Fibroblast of skin of left quadriceps (primary cell): ENCODE data around the gene AUTS2.

ENCODE experiments used
- DNase-seq, 2 experiments: peaks; one replicate each; pipeline ENCODE4 v3.0.0-alpha.2; 2013; ENCODE audit warnings: low read depth in 2 of 2

AUTS2 gene

DNA sequence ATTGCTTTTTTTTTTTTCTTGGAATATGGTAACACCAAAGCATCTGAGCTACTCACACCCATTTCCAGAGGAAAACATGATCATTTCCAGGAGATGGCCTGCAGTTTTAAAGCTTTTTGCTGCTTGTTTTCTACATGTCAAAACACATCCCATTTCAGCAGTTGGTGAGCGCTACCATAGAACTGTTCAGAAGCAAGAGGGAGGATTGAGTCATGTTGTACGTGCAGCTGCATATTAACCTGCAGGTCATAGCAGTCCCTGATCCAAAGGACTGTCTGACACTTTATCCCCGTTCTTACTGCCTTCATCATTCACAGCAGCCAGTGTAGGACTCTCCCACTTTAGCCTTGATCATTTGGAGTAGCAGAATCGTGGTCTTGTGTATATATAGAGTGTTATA lies 124.6 kb downstream of the AUTS2 start:
- DNase-seq = no peak

DNA sequence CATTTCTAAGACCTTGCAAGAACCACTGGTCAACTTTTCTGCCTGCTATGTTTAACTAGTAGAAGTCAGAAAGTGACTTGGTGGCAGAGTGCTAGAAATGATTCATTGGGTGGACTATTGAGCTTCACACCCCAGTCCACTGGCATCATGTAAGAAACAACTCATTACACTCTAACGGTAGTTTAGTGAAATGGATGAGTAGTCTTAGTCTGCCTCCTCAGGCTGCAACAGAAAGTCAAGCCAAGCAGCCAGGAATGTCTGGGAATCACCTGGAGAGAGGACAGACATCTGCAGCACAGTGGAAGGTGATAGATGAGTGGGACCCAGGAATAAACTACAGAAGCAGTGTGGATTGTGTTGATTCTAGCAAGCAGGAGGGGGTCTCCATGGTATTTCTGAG lies 125.4 kb downstream of the AUTS2 start:
- no peak for DNase-seq

DNA sequence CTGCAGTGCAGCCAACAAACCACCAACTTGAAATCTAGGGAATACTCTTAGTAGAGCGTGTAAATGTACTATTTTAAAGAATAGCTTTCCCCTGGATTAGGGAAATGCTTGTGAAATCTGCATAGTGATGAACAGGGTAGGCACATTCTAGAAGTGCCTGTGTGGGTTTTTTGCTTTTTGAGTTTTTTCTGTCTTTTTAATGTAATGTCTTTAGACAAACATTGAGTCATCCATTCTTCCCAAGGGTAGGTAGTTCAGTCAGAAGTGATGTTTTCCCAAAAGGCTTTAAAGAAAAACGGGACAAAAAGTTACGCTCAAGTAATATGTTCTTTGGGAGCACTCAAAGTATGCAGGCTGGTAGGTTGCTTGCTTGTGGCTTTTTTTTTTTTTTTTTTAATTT lies 130.0 kb downstream of the AUTS2 start:
- peak in 1 of 2 experiments; percentile 28 for DNase-seq

DNA sequence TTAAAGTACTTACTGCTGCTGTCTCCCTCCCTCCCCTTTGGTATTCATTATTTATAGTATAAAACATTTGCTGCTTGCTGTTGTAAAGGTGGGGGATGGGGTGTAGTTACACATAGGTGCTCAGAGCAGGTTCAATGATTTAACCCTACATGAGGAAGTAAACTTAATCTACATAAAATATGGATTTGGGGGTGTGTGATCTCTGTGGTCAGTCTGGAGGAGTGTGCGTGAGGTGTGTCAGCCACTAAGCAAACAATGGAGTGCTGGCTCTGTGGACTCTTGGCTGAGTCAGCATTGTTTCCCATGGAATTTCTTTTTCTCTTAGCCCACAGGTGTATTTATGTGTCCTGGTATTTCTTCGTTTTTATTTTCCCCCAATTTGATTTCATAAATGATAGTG lies 133.9 kb downstream of the AUTS2 start:
- no peak for DNase-seq

DNA sequence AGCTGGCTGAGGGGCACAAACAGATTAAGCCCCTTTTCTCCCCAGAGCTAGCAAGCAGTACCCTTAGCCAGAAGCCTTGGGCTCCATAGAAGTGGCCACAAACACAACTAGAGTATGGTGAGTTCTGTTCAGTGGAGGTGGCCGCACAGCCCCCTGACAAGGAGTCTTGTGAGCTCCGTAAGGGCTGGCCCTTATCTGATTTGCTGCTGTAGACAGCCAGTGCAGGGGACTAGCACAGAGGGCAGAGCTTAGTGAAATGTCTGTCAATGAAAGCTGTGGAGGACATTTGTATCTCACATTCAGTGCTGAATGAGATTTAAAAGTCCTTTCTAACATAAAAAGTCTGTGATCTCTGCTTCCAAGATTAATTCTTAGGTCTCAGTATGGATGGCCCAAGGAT lies 137.3 kb downstream of the AUTS2 start:
- DNase-seq = no peak

DNA sequence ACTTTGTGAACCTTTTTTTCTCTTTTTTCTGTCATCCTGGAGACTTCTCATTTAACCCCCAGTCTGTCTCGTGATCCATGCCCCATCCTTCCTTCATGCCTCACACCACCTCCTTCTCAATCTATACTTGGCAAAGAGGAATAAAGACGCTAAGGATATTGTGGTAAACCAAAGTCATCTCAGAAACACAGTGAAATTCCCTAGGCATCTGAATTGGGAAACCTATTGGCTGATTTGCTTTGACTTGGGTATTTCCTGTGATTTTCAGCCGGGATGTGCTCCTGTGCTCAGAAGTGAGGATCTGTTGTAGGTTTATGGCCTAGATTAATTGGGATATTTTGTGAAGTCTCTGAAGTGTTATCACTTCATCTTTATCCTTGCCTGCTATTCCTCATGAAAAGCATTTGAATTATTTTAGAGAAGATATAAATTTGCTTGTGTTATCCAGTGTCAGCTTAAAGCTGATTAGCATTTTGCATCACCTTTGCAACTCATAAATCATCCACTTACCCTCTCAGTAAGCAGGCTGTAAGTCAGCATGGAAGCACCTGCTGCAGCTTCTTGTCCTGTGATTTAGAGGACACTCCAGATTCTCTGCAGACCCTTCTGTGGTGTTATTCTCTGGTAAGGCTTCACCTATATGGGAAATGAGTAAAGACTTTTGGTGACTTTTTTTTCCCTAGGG lies 138.0 kb downstream of the AUTS2 start:
- no peak for DNase-seq

DNA sequence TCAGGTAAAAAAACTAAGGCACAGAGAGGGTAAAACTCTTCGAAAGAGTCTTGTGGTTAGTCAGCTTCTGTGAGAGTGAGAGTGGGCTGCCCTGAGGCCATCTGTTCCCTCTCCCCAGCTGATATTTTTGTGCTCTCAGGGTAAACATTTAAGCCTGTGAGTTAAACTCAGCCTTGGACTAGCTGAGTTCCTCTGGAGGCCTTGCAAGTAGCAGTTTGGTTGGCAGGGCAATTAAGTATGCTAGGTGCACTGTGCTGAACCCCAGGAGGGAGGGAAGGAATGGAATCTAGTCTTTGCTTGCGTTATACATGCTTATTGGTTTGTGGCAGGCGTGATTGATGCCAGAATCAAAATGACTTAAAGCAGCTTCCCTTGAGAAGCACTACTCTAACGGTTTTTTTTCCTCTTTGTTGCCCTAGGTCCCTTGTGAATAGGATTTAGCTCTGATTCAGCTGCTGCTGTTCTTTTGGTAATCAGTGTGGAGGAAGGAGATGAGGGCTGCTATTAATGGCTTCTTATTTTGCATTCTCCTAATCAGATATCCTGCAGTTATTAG lies 140.2 kb downstream of the AUTS2 start:
- peak; percentile 29 to 33 for DNase-seq

DNA sequence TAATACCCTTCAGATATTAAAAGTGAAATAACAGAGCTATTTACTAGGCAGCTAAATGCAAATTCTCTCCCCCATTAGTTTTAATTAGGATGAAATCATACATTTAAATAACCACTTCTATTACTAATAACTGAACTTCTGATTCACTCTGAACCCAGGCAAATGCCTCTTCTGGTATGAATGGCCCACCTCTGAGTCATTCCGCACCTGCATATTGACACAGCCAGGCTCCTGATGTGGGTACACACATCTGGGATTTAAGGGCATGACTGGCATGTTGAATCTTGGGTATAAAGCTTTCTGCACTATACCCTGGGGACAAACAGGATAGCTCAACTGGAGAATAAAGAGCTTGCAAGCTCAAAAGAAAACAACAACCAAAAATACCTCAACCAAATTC lies 140.9 kb downstream of the AUTS2 start:
- DNase-seq = no peak

DNA sequence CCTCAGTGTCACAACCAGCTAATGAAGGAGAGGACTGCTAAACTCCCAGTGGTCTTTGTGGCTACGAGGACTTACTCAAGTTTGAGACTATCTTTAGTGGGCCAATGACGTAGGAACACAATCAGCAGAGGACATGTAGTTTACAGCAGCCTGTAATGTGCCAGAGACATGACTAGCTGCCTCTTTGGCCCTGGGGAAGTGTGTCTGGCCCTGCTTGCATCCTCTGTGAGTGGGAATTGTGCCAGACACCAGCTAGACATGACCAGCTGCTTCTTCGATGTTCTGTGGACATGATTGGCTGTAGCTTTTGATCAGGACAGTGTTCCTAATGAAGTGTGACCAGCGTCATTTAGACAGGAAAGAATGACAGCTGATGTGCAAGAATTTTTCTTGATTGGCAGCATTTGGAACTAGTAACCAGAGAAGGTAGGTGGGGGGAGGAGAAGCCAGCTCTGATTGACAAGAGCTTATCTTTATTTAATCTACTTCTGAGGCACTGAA lies 141.7 kb downstream of the AUTS2 start:
- DNase-seq = no peak

DNA sequence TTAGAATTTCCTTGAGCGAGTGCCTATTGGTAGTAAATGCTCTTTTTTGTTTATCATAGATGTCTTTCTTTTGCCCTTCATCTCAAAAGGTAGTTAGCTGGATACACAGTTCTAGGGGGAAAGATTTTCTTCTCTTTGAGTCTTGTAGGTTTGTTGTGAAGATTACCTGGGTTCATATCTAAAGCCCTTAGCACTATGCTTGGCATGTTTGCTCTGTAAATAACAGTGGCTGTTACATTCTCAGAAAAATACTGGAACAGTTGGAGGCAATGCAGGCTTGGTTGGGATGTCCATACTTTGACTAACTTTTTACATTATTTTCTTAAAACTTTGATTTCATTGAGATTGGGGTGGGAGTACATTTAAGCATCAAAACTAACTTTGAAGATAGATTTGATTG lies 144.0 kb downstream of the AUTS2 start:
- DNase-seq = no peak

DNA sequence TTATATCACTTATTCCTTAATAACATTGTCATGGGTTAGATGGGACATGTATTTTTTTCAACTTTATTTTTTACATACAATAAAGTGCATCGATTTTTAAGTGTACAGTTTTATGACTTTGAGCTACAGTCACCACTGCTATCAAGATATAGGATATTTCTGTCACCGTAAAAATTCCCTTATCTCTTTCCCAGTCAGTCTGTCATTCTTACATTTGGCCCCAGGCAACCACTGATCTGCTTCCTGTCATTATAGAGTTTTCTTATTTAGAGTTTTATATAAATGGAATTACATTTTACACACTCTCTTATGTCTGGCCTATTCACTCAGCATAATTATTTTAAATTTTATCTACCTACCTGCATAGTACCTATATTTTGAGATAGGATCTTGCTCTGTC lies 145.2 kb downstream of the AUTS2 start:
- DNase-seq = no peak

DNA sequence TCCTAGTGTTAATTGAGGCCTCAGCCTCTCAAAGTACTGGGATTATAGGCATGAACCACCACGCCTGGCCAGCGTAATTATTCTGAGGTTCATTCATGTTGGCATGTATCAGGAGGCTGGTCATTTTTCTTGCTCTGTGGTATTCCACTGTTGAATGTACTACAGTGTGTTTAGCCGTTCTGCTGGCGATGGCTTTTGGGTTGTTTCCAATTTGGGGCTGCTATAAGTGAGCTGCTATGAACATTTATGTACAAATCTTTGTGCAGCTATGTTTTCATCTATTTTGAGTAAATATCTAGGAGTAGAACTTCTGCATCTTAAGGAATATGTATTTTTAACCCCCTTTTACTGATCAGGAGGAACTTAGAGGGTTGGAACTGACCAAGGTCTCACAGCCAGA lies 145.8 kb downstream of the AUTS2 start:
- no peak for DNase-seq

DNA sequence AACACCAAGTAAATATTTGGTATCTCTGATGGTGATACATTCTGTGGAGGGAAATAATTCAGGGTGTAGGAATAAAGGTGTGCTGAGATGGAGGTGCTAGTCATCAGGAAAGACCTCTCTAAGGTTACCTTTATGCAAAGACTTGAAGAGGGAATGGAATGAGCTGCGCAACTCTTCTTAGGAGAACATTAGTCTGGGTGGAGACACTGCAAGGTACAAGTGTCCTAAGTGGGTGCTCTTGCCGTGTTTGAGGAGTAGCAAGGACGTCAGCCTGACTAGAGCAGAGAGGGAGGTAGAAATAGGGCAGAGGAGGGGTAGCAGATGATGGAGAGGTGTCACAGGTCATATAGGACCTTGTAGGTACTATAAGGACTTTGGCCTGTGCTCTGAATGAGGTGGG lies 148.1 kb downstream of the AUTS2 start:
- DNase-seq = no peak

DNA sequence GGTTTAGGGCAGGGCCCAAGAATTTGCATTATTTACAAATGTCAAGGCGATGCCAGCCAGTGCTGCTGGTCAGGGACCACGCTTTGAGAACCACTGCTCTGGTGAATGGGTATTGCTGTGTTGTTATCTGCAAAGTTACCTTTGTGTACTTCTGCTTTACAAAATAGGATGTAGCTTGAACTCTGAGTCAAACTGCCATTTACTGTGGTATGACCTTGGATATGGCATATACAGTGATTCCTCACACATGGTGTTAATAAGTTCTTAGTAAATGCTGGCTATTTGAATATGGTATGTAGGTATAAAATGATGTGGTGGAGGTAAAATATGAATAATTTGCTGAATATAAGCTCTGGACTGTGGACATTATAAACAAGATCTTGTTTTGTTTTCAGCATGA lies 148.9 kb downstream of the AUTS2 start:
- no peak for DNase-seq

DNA sequence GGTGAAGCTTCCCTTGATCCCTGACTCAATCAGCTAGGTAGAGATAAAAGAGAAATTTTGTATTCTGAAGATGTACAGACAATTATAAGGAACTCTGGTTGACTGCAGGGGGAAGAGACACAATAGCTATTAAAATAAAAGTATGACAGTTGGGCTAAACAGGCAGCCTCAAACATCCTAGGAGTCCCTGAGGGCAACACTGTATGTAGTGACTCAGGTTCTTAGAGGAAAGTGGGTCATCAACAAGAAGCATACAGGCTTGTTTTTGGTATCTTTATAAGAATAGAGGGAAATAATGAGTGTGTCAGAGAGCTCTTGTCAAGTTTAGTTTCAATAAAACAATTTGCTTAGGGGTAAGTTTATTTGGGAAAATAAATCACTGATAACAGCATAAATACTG lies 150.3 kb downstream of the AUTS2 start:
- DNase-seq = no peak

DNA sequence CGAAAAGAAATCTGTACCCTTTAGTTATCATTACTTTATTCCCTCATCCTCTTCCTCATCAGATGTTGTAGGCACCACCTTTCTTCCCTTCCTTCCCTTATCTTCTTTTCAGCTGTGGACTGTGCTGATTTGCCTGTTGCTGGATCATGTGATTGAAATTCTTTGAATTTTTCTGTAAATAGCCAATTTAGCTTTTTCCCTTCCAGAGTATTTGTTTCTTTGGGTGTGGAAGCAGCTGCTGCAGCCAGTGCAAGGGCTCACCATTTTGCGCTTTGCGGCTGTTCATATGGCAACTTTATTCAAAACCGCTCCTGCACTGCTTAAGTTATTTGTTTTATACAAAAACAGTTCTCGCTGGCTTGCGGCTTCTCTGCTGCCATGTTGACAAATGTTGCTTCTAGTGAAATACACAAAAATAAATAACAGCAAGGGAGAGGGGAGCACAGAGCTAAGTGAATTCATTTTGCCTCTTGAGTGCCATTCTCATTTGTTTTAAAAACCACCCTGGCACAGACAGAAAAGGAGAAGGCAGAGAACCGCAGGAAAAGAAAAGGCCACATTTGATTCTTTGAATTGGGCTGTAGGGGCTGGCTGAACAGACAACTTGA lies 151.2 kb downstream of the AUTS2 start:
- DNase-seq = no peak

DNA sequence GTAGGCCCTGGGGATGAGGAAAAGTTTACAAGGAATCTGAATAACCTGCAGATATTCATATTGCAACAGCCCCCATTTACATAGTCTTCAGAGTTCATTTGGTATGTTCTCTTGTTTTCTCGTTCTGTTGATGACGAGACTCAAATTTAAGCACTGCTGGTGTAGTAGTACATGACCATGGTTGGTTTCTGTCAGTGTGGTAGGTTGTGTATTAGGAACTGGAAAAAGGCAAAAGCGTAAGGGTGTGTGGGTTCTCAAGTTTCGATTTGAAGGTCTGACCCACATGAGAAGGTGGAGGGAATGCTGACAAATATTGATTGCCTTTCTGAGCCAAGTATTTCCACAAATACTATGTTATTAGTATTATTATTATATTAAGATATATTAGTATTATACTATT lies 151.7 kb downstream of the AUTS2 start:
- no peak for DNase-seq

DNA sequence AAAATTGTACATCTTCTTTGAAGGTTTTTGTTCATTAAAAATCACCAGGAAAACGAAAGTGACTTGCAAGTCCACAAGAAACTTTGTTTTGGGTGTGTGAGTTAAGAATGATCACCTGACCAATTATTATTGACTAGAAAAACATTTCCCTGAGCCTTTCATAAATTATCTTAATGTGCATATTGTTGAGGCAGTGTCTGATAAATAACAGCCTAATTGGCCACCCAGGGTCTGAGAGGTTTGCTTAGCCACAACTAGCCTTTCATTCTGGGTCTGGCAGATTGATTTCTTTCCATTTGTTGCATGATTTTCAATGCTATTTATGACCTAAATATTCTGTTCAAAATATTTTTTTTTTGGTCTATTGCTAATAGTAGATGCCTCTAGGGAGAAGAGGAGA lies 152.8 kb downstream of the AUTS2 start:
- DNase-seq = no peak

DNA sequence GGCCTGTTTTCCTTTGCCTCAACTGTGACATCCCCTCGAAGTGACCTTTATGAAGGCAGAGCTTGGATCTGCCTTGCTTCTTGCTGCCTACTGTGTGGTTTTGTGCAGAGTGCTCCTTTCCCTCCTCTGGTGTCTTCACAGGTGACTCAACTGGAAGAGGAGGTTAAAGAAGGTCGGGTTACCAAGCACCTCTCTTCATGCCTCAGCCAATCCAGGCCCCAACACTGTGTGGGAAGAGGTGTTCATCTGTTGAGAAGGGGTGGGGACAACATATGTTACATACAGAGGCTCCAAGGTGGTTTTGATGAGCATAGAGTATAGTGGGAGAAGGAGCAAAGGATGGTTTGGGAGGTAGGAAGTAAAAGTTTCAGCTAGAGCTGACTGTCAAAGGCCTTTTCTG lies 155.7 kb downstream of the AUTS2 start:
- no peak for DNase-seq

DNA sequence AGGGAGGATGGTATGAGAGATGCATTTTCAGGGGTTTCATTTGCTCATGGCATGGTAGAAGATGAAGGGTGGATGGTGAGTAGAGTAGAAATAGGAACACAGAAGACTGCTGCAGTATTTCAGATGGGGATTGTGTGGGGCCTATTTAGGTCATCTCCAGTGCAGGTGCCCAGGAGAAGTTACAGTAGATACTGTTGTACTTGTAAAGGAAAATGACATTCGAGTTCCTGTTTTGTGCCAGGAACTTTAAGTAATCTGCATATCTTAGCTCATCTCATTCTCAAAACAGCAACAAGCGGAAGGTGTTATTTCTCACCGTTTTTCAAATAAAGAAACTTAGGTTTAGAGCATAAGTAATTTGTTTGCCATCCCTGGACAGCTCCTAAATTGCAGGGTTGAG lies 156.2 kb downstream of the AUTS2 start:
- no peak for DNase-seq

DNA sequence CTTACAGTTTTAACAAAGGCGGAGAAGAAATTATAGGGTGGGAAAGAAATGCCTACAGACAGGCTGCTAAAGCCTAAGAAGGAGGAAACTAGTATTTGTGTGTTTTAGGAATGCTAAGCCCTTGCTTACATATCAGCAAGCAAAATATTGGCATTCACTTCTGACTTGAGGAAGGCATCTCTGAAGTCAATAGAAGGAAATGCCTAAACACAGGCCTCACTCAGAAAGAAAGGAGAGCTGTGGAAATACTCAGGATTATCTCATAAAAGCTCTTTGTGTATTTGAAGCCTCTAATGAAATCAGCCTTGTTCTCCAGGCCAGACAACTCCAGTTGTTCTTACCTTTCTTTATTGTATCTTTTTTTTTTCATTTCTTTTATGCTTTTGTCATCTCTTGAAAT lies 158.0 kb downstream of the AUTS2 start:
- no peak for DNase-seq

DNA sequence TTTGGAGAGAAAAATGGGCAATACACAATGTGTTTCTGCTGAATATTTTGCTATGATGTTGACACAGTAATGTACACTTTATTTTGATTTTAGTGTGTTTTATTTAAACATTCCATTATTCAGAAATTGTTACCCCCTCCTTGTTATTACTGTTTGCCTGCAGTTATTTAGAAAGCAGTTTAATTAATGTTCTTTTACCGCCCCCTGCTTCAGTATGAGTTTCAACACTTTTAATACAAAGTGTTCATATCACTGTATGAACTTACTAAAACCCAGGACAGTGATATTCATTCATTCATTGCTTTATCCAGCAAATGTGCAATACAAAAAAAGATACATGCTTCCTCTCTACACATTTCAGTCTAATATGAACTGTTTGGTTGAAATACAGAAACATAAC lies 159.3 kb downstream of the AUTS2 start:
- DNase-seq = no peak

DNA sequence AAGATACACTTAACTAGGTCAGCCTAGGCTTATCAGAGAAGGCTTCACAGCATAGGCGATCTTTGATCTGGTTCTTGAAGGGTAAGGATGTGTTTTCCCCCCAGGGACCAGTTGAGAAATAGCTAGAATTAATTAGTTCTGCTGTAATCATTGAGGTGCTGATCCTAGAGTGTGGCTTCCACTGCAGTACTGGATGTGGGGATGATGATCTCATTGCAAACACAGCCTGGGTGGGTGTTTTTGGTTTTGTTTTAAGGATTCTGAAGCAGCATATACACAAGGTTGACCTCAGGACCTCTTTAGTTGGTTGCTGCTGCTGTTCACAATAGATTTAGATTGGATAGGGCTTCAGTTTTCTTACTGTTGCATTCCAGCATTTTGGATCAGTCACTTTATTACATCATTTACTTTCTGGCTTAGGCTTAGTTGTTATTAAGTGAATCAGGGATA lies 159.7 kb downstream of the AUTS2 start:
- DNase-seq = peak; percentile 59 to 62
